ENCODE measurements around the gene PLA2G5. TPM values are rescaled to one million over a fixed set of nuclear protein-coding genes. Genes with fewer than 3 reads are reported as not detected.

PLA2G5 gene
- total and polyA plus RNA-seq, 7 donors: 0.43 to 1.2 (median 0.53) TPM; not detected in 2

GRCh38 chr1:20112279-20113000 lies 42.4 kb downstream of the PLA2G5 start:
- TF ChIP-seq CTCF (IDR thresholded peaks at IDR 0.05): no peak
- peaks cover 0 to 6% (median 2%) of the 10 kb centered on the region in 3 donors for H3K27me3 ChIP-seq (ENCODE audit: insufficient read depth in 3 of 3, low read length in 2 of 3)
- H3K9me3 ChIP-seq: no peaks in the 10 kb centered on the region
- WGBS, 3 donors: 59 to 67% (median 65%) methylated on average over 3 of the region's 3 CpGs
- ATAC-seq: no peak
- no peaks in the 10 kb centered on the region for H3K4me1 ChIP-seq
- intact Hi-C loops (cut with DNase I): no loop called here
- H3K27ac ChIP-seq: no peak overlapping the region
- H3K36me3 ChIP-seq (ENCODE audit: insufficient read depth in 1 of 2, low read depth in 1 of 2): no peaks in the 10 kb centered on the region
- no peak for DNase-seq
- no peak overlapping the region for H3K4me3 ChIP-seq

- intact Hi-C loops (cut with DNase I): no loop called here
Observed at GRCh38 chr1:20114021-20114648, 44.1 kb downstream of the PLA2G5 start.

GRCh38 chr1:20115479-20115878 lies 45.5 kb downstream of the PLA2G5 start:
- Histone ChIP-seq H3K4me1 (no peaks in the 10 kb centered on the region), H3K27ac (no peak overlapping the region), H3K4me3 (no peak overlapping the region), H3K36me3 (ENCODE audit: insufficient read depth in 1 of 2, low read depth in 1 of 2) (no peaks in the 10 kb centered on the region), H3K27me3 (ENCODE audit: insufficient read depth in 3 of 3, low read length in 2 of 3) (peaks cover 0 to 16% (median 2%) of the 10 kb centered on the region in 3 donors), H3K9me3 (no peaks in the 10 kb centered on the region)
- DNase-seq (no peak), ATAC-seq (no peak)
- intact Hi-C loops (cut with DNase I): no loop called here
- no peak for TF ChIP-seq CTCF (IDR thresholded peaks at IDR 0.05)
- WGBS, 3 donors: 78 to 80% (median 80%) methylated on average over 4 of the region's 4 CpGs

More at GRCh38 chr1:20114021-20114648, 44.1 kb downstream of the PLA2G5 start:
- Histone ChIP-seq H3K36me3 (ENCODE audit: insufficient read depth in 1 of 2, low read depth in 1 of 2) (no peaks in the 10 kb centered on the region), H3K27me3 (ENCODE audit: insufficient read depth in 3 of 3, low read length in 2 of 3) (peaks cover 0 to 16% (median 2%) of the 10 kb centered on the region in 3 donors), H3K9me3 (no peaks in the 10 kb centered on the region), H3K4me3 (no peak overlapping the region), H3K27ac (no peak overlapping the region), H3K4me1 (no peaks in the 10 kb centered on the region)
- DNase-seq (no peak), ATAC-seq (no peak)
- no peak for TF ChIP-seq CTCF (IDR thresholded peaks at IDR 0.05)
- 66 to 72% (median 67%) methylated on average over 15 of the region's 15 CpGs for WGBS, 3 donors

- 77 to 84% (median 79%) methylated on average over 7 of the region's 7 CpGs for WGBS, 3 donors
- H3K9me3 ChIP-seq: no peaks in the 10 kb centered on the region
- intact Hi-C loops (cut with DNase I): no loop called here
- ATAC-seq (no peak), DNase-seq (no peak)
- H3K4me1 ChIP-seq: no peaks in the 10 kb centered on the region
- H3K27ac ChIP-seq: no peak overlapping the region
- H3K4me3 ChIP-seq: no peak overlapping the region
- TF ChIP-seq CTCF (IDR thresholded peaks at IDR 0.05): no peak
- peaks cover 0 to 16% (median 2%) of the 10 kb centered on the region in 3 donors for H3K27me3 ChIP-seq (ENCODE audit: insufficient read depth in 3 of 3, low read length in 2 of 3)
- no peaks in the 10 kb centered on the region for H3K36me3 ChIP-seq (ENCODE audit: insufficient read depth in 1 of 2, low read depth in 1 of 2)
Observed at GRCh38 chr1:20115916-20116315, 45.9 kb downstream of the PLA2G5 start.

All from psoas muscle (tissue), 8 donors.